ENCODE data around the gene NPL.

Gene NPL

DNA sequence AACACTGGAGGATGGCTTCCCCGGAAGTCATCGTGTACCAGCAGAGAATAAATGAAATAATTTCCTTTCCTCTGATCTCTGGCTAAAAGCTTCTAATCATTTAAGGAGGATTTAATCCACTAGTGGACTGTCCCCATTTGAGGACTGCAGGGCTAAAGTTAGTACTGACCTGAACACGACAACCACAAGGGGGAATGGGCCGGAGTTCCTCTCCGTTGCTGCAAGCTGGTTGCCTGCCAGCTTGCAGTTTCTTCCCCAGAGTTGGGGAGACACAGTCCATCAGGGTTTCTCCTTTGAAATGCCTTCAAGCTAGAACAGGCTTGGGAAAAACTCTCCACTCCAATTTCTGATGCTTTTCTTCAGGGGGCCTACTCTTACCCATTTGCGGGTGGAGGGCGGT, 35.5 kb upstream of the NPL start:
- TF ChIP-seq RAD21 (IDR thresholded peaks at IDR 0.05; ENCODE audit: low read depth), result no peak
- no peak for TF ChIP-seq YY1 (IDR thresholded peaks at IDR 0.05; ENCODE audit: low read depth)
- TF ChIP-seq ZBTB7A (IDR thresholded peaks at IDR 0.05; ENCODE audit: low read depth), result no peak
- no peak for TF ChIP-seq NFIC (IDR thresholded peaks at IDR 0.05)
- TF ChIP-seq, protein P1, sequence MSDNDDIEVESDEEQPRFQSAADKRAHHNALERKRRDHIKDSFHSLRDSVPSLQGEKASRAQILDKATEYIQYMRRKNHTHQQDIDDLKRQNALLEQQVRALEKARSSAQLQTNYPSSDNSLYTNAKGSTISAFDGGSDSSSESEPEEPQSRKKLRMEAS (IDR thresholded peaks at IDR 0.05), result no peak
- no peak for TF ChIP-seq TCF12 (IDR thresholded peaks at IDR 0.05; ENCODE audit: low read depth)
- no peak for TF ChIP-seq TAF1 (IDR thresholded peaks at IDR 0.05; ENCODE audit: low read depth)

DNA sequence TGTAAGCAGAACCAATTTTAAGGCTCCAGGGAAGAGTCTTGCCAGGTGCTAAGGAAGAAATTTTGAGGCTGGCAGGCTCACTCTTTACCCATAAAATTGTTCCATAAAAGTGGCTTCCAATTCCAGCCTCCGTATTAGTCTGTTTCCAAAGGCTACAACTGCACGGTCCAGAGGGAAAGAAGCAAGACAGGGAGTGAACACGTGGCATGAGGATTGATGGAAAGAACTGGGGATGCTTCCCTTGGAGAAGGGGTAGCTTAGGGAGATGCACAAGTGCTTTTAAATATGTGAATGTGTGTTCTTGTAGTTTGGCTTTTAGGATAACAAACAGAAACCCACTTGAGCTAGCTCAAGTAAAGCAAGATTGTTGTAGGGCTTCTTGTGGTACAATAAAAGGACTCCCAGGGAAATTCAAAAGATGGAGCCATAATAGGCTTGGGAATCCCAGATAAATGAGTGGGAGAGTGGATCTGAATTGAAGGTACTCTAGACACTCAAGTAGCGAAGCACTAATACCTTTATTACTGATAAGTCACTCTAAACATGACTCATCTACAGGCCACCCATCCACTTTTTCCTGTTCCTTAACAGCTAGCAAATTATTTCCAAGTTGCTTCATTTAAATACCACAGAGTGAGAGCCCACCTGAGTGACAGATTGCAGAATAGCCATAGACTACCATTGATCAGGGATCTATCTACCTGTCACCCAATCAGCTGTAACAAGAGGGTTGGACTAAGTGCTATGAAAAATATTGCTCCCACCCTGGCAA, 34.8 kb upstream of the NPL start:
- TF ChIP-seq NFIC (IDR thresholded peaks at IDR 0.05), result no peak
- TF ChIP-seq, protein P1 (IDR thresholded peaks at IDR 0.05), result no peak
- TF ChIP-seq TCF12 (IDR thresholded peaks at IDR 0.05; ENCODE audit: low read depth), result no peak
- no peak for TF ChIP-seq ZBTB7A (IDR thresholded peaks at IDR 0.05; ENCODE audit: low read depth)
- TF ChIP-seq CREB1 (IDR thresholded peaks at IDR 0.05; ENCODE audit: low read depth), result no peak
- TF ChIP-seq, protein P2, sequence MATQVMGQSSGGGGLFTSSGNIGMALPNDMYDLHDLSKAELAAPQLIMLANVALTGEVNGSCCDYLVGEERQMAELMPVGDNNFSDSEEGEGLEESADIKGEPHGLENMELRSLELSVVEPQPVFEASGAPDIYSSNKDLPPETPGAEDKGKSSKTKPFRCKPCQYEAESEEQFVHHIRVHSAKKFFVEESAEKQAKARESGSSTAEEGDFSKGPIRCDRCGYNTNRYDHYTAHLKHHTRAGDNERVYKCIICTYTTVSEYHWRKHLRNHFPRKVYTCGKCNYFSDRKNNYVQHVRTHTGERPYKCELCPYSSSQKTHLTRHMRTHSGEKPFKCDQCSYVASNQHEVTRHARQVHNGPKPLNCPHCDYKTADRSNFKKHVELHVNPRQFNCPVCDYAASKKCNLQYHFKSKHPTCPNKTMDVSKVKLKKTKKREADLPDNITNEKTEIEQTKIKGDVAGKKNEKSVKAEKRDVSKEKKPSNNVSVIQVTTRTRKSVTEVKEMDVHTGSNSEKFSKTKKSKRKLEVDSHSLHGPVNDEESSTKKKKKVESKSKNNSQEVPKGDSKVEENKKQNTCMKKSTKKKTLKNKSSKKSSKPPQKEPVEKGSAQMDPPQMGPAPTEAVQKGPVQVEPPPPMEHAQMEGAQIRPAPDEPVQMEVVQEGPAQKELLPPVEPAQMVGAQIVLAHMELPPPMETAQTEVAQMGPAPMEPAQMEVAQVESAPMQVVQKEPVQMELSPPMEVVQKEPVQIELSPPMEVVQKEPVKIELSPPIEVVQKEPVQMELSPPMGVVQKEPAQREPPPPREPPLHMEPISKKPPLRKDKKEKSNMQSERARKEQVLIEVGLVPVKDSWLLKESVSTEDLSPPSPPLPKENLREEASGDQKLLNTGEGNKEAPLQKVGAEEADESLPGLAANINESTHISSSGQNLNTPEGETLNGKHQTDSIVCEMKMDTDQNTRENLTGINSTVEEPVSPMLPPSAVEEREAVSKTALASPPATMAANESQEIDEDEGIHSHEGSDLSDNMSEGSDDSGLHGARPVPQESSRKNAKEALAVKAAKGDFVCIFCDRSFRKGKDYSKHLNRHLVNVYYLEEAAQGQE (IDR thresholded peaks at IDR 0.05; ENCODE audit: low read depth), result no peak
- TF ChIP-seq CEBPB (IDR thresholded peaks at IDR 0.05), result no peak
- no peak for TF ChIP-seq TAF1 (IDR thresholded peaks at IDR 0.05; ENCODE audit: low read depth)

GRCh38 chr1:182755632-182756031, 33.9 kb upstream of the NPL start:
- no peak for TF ChIP-seq USF1 (IDR thresholded peaks at IDR 0.05)
- TF ChIP-seq, protein P1 (IDR thresholded peaks at IDR 0.05), result no peak
- TF ChIP-seq EGR1 (IDR thresholded peaks at IDR 0.05), result no peak

DNA sequence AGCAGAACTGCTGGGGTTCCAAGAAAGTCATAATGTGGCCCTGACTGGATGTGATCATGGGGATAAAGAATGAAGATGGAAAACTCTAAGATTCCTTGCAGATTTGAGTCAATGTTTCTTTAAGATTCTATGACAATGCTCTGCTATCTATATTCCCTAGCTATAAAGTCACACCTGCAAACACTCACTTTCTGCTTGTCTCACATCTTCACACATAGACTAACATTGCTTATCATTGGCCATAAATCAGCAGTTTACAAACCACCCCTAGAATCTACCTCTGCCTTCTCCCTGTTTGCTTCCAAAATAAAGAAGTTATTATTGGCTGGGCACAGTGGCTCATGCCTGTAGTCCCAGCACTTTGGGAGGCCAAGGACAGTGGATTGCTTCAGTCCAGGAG, 33.1 kb upstream of the NPL start:
- no peak for TF ChIP-seq USF1 (IDR thresholded peaks at IDR 0.05)
- TF ChIP-seq ZBTB7A (IDR thresholded peaks at IDR 0.05; ENCODE audit: low read depth), result no peak
- no peak for TF ChIP-seq EP300 (IDR thresholded peaks at IDR 0.05; ENCODE audit: borderline replicate concordance)
- no peak for TF ChIP-seq CEBPB (IDR thresholded peaks at IDR 0.05)
- TF ChIP-seq YY1 (IDR thresholded peaks at IDR 0.05; ENCODE audit: low read depth), result no peak
- no peak for TF ChIP-seq RAD21 (IDR thresholded peaks at IDR 0.05; ENCODE audit: low read depth)
- TF ChIP-seq CREB1 (IDR thresholded peaks at IDR 0.05; ENCODE audit: low read depth), result no peak
- no peak for TF ChIP-seq EGR1 (IDR thresholded peaks at IDR 0.05)
- no peak for TF ChIP-seq TCF12 (IDR thresholded peaks at IDR 0.05; ENCODE audit: low read depth)
- TF ChIP-seq, protein P1 (IDR thresholded peaks at IDR 0.05), result no peak
- TF ChIP-seq FOXM1 (IDR thresholded peaks at IDR 0.05; ENCODE audit: borderline replicate concordance, low read depth), result no peak

DNA sequence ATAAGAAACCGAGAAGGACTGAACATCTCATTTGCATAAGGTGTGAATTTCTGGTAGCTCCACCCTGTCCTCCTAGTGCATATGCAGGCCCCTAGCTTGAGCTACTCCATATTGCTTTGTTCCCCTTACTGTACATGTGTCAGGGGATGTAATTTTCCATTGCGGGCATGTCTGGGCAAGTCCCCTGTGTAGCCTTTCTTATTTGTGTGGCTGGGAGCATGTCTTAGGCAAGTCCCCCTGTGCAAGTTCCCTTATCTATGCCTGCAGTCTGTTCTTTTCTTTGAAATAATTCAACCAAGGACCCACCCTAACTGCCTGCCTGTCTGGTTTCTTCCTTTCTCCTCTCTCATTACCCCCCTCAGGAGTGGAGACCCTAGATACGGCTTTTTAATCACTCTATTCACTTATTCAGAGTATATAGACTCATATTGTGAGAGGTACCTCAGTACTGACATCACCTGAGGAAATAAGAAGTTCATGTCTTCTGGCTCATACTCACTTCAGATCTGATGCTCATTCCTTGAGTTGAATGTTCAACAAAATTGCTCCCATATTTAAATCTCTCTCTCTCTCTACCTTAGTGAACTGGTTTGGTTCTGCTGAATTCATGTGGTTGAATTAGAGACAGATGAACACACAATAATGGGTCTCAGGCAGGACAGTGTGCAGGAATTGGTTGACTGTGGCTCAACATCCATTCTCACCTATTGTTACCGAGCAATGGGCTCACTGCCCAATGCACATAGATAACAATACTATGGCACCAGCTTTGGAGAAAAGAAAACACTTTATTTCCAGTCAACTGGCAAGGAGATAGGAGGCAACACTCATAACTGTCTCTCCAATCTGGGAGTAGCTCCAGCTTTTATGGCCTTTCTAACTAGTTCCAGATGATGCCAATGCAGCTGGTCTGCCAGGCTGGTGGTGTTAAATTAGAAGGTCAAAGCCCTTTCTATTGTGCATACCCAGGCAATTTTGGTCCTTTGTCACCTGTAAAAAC, 27.9 kb upstream of the NPL start:
- no peak for TF ChIP-seq NFIC (IDR thresholded peaks at IDR 0.05)

DNA sequence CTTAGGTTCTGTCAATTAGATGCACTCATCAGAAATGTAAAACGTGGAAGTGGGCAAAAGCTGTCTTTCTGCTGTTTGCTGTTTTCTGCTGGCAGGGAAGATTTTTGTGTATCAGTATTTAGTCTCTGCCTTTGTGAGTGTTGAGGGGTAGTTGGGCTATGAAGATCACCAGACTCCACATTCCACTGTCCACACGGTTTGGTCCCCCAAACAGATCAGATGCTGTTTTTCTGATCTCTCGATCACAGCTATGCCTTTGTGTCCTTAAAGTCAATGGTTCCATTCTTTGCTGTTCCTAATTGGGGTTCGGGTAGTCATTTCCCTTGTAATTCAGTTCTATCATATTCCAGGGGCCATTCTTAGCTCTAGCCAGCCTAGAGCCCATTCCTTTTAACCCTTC, 27.0 kb upstream of the NPL start:
- TF ChIP-seq EP300 (IDR thresholded peaks at IDR 0.05; ENCODE audit: borderline replicate concordance), result no peak
- no peak for TF ChIP-seq CREB1 (IDR thresholded peaks at IDR 0.05; ENCODE audit: low read depth)
- TF ChIP-seq EGR1 (IDR thresholded peaks at IDR 0.05), result no peak
- TF ChIP-seq USF1 (IDR thresholded peaks at IDR 0.05), result no peak
- no peak for TF ChIP-seq RAD21 (IDR thresholded peaks at IDR 0.05; ENCODE audit: low read depth)
- TF ChIP-seq TCF12 (IDR thresholded peaks at IDR 0.05; ENCODE audit: low read depth), result no peak
- no peak for TF ChIP-seq NFIC (IDR thresholded peaks at IDR 0.05)
- TF ChIP-seq, protein P2 (IDR thresholded peaks at IDR 0.05; ENCODE audit: low read depth), result no peak
- TF ChIP-seq FOXM1 (IDR thresholded peaks at IDR 0.05; ENCODE audit: borderline replicate concordance, low read depth), result no peak
- TF ChIP-seq CEBPB (IDR thresholded peaks at IDR 0.05), result no peak
- no peak for TF ChIP-seq ZBTB7A (IDR thresholded peaks at IDR 0.05; ENCODE audit: low read depth)
- TF ChIP-seq TAF1 (IDR thresholded peaks at IDR 0.05; ENCODE audit: low read depth), result no peak
- TF ChIP-seq TEAD4 (IDR thresholded peaks at IDR 0.05), result no peak
- TF ChIP-seq, protein P1 (IDR thresholded peaks at IDR 0.05), result no peak
- no peak for TF ChIP-seq YY1 (IDR thresholded peaks at IDR 0.05; ENCODE audit: low read depth)

Measured in Ishikawa (cell line).